ENCODE data around the gene INPP5J.
"Not testable (repeated sequence)": the region's sequence is repeated elsewhere in the genome, so short reads cannot be mapped to it uniquely, and the experiment has no call there.

INPP5J gene

DNA sequence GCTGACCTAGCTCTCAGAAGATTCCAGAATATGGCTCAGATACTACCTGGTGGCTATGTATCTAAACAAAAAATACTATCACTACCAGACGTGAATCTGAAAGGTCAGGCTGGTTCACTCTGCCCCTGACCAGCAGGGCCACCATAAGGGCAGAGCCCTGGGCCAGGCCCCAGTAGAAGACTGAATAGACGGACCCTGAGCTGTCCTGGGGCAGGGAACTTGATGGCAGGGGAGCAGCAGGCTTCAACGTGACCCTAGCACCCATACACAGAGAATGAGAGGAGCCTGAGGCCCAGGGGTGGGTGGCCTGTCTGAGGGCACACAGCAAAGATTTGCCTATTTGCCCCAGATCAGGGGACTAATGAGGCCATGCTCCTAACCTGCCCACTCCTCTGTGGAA, 30.6 kb downstream of the INPP5J start:
- no peak for DNase-seq

DNA sequence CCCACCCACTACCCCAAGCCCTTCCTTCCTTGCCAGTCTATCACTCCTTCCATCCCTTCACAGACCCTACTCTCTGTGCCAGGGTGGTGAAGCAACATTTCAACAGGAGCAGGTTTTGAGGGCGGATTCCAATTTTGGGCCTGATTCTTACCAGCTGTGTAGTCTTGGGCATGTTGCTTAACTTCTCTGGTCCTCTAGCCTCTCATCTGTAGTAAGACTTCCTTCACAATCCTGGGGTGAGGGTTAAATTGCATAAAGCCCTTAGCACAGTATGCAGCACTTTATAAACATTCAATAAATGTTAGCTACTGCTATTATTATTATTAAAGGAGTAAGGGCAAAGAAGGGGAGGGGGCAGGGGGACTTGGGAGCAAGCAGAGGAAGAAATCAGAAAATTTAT, 32.2 kb downstream of the INPP5J start:
- no peak for DNase-seq

DNA sequence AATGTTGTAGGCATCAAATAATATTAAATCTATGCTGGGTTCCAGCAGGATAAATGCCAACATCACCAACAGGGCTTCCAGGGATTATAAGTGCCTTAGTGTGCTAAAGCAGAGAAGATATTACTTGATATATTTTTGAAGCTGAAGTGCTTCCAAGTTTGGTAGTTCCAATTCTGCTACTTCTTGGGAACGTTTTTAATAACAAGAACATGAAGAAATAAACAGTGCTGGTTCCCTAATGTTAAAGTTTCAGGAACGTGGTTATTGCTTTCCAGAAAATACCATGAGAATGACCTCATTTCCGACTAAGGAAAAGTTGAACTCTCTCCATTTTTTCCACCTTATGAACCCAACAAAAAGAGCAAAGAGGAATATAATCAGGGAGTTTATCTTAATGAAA, 32.7 kb downstream of the INPP5J start:
- no peak for DNase-seq

DNA sequence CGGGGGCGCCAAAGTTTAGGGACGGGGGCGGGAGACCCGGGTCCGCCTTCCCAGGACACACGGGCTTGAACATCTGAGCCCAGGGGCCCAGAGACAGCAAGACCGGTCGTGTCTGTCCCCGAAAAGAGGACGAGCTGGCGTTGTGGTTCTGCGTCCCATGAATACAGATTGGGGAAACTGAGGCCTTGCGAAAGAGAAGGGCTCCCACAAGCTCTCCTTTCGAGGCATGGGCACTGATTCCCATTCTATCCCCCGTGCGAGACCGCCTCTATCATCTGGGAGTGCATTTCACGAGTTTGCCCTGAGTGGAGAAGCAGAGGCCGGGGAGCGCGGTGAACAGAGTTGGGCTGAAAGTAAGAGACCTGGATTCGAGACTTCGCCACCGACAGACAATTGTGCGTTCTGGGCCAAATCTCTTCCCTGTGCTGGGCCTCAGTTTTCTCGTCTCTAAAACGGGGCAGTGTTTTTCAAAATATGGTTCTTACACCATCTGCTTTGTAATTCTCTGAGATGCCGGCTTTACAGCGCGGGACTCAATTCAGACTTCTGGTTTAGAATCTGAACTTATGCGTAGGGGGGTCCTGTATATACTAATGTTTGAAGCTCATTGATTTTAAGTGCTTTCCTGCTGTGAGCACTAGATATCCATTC, 37.7 kb downstream of the INPP5J start:
- DNase-seq, result no peak

DNA sequence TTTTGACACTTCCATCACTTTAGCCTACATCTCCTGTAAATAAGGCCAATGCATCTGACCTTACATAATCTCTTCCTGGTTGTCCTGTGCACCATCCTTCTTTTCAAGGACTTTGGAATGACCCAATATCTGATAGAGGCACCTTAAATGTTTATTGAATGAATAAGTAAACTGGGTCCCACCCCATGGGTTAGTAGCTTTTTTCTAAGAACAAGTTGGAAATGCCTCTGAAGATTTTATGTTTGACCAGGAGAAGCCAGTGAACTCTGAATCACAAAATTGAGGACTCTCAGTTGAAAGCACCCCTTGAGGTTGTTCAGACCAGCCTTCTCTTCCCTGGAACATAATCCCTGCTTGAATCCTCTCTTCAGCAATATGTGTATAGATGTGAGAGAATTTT, 38.6 kb downstream of the INPP5J start:
- no peak for DNase-seq

DNA sequence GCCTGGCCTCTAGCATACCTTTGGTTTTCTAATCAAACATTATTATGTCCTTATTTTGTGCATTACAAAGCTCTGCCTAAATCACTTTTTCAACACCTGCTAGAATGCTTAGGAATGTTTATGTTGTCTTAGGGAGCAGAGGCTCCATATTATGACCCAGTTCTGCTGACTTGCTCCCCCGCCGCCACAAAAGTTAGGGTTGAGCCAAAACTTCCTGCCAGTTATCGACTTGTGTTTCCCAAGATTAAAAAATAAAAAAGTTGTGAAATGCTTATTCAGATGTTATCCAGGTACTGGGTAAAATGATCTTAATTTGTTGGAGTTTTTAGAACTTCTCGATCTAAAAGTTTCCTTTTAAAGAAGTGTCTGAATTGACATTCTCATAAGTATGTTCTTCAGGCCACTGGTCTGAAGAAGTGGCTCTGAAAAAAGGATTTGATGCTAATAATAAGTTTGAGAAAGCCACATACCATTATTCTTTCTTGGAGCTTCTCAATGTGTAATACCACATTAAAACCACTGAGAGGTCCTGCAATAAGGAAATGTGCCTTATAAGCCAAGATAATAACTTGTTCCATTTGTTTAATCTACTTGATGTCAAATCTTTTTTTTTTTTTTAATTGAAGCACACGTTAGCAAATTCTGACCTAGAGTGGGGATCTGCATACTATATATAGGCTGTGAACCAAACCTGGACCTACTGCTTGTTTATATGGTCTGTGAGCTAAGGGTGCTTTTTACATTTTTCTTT, 39.4 kb downstream of the INPP5J start:
- DNase-seq, result no peak

DNA sequence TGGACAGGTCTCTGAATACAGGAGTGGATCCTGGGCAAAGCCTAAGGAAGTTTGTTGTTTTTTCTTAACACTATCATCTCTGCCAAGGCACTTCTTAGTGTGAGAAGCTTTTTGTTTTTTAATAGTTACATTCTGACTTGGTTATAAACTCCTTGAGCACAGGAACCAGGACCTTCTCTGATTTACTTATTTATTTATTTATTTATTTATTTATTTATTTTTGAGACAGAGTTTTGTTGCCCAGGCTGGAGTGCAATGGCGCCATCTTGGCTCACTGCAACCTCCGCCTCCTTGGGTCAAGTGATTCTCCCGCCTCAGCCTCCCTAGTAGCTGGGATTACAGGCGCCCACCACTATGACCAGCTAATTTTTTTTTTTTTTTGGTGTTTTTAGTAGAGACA, 48.2 kb downstream of the INPP5J start:
- DNase-seq, result no peak

DNA sequence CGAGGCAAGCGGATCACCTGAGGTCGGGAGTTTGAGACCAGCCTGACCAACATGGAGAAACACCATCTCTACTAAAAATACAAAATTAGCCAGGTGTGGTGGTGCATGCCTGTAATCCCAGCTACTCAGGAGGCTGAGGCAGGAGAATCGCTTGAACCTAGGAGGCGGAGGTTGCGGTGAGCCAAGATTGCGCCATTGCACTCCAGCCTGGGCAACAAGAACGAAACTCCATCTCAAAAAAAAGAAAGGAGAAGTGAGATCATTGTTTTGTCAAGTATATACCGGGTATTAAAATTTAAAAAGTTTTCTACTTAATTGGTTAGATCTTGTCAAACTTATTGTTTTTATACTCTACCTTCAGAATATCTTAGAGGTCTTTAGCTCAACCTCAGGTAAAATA, 49.0 kb downstream of the INPP5J start:
- not testable (repeated sequence) for DNase-seq

DNA sequence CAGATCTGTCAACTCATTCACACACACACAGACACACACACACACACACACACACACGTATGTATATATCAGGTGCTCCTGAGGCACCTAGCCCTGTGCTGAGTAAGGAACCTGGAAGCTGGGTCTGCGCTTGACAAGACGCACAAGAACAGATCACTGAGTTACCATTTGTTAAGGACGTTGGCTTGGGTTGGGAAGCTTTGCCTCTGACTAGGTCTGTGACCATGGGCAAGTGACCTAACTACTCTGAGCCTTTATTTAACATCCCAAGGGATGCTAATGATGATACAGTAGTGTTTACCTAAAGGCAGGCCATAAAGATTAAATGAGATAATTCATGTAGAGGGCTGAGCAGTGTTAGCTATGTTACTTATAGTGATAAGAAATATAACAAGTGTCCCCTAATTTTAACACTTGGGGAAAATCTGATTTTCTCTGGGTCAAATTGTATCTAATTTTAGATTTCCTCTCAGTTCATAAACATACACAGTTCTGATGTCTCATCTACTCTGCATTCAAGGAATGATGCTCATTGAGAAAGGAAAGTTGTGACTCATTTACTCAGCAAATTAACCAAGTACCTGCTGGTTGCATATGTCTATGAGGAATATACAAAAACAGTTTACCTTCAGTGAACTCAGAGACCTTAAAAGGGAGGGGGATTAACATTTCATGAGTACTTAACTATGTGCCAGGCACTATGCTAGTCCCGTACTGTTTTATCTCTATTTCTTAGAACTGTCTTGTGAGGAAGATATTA, 50.8 kb downstream of the INPP5J start:
- DNase-seq, result no peak

DNA sequence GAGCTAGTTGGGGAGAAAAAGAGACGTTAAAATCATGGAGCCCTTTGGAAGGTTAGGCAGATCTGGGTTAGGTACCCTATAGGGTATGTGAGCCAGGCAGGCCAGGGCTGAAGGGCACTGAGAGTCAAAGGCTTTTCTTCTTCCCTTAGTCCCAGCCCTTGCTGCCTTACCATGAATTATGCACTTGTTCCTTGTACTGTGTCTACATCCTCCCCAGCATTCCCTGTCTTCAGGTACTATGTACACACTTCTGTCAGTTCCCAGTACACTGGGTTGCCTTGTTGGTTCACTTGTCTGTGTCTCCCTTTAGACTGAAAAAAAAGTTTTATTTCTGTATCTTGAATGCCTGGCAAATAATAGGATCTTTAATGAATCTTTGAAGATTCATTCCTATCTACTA, 54.2 kb downstream of the INPP5J start:
- no peak for DNase-seq

DNA sequence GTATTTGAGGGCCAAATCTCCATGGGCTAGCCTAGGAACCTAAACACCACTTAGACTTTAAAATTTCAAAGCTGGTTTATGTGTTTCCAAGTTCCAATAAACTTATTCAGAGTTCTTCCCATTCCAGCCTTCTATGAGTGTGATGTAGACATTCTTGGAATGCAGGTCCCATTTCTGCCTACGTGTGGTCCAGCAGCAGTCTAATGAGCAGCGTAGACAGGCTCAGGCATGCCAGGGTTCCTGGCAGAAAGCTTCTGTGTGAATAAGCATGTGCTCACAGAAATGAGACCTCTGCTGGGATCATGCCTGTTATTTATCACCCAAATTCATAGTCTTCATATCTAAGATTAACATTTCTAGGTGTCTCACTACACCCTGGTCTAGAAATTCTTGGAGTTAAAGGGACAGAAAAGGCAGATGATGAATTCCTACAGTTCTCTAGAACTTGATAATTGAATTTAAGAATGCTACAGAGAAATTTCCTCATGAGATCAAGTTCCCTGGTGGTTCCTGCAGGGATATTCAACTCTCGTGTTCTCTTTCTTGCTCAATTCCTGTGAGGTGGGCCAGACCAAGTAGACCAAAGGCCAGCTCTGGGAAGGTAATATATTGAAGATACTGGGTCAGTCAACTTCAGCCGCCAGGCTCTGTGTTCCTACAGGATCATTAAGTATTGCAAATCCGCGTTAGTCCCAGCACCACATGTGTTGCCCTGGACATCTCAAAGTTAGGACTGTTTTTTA, 54.8 kb downstream of the INPP5J start:
- DNase-seq, result no peak

DNA sequence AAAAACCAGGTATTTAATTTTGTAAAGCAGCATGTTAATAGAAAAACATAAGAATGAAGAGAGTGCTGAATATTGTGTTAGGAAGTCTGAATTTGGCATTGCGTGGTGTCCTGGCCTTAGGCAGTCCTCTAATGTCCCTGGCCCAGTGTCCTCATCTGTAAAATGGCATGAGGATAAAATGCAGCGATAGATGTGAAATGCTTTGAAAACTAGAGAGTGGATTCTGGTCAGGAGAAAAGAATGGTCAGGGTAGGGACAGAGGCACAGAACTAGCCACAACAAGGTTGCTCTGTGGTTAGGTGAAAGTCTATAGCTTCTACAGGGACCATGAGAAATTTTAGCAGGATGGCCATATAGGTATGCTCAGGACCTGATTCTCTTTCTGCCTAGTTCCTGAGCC, 56.1 kb downstream of the INPP5J start:
- DNase-seq, result no peak

DNA sequence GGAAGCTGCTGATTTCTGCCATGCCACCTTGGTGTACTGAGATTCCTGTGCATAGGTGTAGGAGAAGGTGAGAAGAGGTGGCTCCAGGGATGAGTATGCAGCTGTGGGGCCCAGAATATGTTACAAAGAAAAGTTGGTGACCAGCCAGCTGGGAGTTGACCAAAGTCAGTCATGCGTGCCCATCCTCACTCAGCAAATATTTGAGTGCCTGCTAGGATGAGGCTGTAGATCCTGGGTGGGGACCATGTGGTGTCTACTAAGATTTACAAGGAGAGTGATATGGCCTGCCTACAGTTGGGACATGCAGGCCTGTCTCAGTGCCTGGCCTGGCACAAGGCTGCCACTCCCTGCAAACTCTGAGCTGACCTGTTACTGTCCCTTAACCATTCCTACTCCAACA, 56.6 kb downstream of the INPP5J start:
- no peak for DNase-seq

DNA sequence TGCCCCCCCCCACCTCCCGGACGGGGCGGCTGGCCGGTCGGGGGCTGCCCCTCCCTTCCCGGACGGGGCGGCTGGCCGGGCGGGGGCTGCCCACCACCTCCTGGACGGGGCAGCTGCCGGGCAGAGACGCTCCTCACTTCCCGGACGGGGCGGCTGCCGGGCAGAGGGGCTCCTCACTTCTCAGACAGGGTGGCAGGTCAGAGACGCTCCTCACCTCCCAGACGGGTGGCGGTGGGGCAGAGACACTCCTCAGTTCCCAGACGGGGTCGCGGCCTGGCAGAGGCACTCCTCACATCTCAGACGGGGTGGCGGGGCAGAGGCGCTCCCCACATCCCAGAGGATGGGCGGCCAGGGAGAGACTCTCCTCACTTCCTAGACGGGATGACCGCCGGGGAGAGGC, 61.2 kb downstream of the INPP5J start:
- DNase-seq, result no peak
